AG04449 (cell line): ENCODE measurements around the gene RANBP17.
"Not testable (repeated sequence)": the region's sequence is repeated elsewhere in the genome, so short reads cannot be mapped to it uniquely, and the experiment has no call there.

Experiments
- CTCF ChIA-PET: fragments of 350-600 bp; formaldehyde crosslinking; extraction: SDS; loops from one replicate; lab custom pipeline; 2021; ENCODE audit warnings: antibody characterized with exemption; lab: Yijun Ruan, JAX
- POLR2A ChIA-PET: fragments of 400-600, 350-600 bp; formaldehyde crosslinking; extraction: SDS; loops from one replicate; lab custom pipeline; 2020; ENCODE audit warnings: antibody characterized with exemption, inconsistent platforms; lab: Yijun Ruan, JAX
- DNase-seq: peaks from one replicate; pipeline ENCODE4 v3.0.0-alpha.2; 2010; ENCODE audit warnings: low read depth, low spot score
- H3K4me3 ChIP-seq: 2 replicates; pipeline ENCODE4 v1.5.1; 2011; ENCODE audit warnings: low read depth, mild to moderate bottlenecking, control low read depth, low read length
- TF ChIP-seq, protein P1 (sequence below): IDR thresholded peaks from one replicate; pipeline ENCODE4 v1.5.1; 2011; ENCODE audit warnings: mild to moderate bottlenecking, moderate library complexity, low read length, control low read depth, inconsistent platforms; ENCODE audit not compliant: insufficient read depth; ENCODE audit errors: missing control alignments

The RANBP17 gene

DNA sequence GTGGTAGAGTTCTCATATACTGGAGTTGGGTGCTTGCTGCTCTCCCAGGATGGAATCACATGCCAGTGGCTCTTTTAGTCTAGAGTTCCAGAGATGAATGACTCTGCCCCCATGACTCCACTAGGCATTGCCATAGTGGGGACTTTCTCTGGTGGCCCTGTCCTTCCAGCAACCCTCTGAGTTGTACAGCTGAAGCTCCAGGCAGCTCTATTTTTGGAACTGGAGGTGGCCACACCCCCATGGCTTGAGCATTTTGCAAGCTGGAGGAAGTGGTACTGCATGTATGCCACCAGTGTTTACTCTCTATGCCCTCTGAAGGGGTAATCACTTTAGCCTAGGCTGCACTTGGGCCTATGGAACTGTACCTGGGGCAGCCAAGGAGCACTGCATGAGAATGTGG, 112.6 kb downstream of the RANBP17 start:
- TF ChIP-seq, protein P1, sequence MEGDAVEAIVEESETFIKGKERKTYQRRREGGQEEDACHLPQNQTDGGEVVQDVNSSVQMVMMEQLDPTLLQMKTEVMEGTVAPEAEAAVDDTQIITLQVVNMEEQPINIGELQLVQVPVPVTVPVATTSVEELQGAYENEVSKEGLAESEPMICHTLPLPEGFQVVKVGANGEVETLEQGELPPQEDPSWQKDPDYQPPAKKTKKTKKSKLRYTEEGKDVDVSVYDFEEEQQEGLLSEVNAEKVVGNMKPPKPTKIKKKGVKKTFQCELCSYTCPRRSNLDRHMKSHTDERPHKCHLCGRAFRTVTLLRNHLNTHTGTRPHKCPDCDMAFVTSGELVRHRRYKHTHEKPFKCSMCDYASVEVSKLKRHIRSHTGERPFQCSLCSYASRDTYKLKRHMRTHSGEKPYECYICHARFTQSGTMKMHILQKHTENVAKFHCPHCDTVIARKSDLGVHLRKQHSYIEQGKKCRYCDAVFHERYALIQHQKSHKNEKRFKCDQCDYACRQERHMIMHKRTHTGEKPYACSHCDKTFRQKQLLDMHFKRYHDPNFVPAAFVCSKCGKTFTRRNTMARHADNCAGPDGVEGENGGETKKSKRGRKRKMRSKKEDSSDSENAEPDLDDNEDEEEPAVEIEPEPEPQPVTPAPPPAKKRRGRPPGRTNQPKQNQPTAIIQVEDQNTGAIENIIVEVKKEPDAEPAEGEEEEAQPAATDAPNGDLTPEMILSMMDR, result no peak
- CTCF ChIA-PET, result no interaction called here
- no peak for DNase-seq
- no peak overlapping the region for H3K4me3 ChIP-seq
- POLR2A ChIA-PET, result no interaction called here

DNA sequence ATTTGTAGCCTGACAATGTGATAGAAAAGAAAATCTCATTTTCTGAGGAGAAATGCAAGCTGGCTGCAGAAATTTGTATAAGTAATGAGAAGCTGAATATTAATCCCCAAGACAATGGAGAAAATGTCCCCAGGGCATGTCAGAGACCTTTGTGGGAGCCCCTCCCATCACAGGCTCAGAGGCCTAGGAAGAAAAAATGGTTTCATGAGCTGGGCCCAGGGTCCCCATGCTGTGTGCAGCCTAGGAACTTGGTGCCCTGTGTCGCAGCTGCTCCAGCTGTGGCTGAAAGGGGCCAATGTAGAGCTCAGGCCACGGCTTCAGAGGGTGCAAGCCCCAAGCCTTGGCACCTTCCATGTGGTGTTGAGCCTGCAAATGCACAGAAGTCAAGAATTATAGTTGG, 118.4 kb downstream of the RANBP17 start:
- POLR2A ChIA-PET, H3K4me3 ChIP-seq, DNase-seq: not testable (repeated sequence)
- CTCF ChIA-PET, result interaction anchor here (0.8 kb wide), 1 partner anchor 361 kb away, joined by 3 read pairs; no protein-coding TSS in a partner anchor

- ChIA-PET POLR2A (no interaction called here), CTCF (interaction anchor here (1.0 to 1.3 kb wide), 3 partner anchors 23 to 192 kb away, joined by 3 read pairs; no protein-coding TSS in a partner anchor)
- no peak overlapping the region for H3K4me3 ChIP-seq
- DNase-seq, result no peak
- TF ChIP-seq, protein P1, result no peak
These were observed 123.7 kb downstream of the RANBP17 start for GRCh38 chr5:170985486-170985885.

- POLR2A ChIA-PET, result no interaction called here
- DNase-seq, result no peak
- CTCF ChIA-PET, result interaction anchor here (1.0 to 1.4 kb wide), 7 partner anchors 8 to 356 kb away, joined by 3 to 6 read pairs (median 3); no protein-coding TSS in a partner anchor
- no peak overlapping the region for H3K4me3 ChIP-seq
- TF ChIP-seq, protein P1, result no peak
These were observed 124.8 kb downstream of the RANBP17 start for GRCh38 chr5:170986598-170986997.

- no peak for DNase-seq
- POLR2A ChIA-PET, result no interaction called here
- TF ChIP-seq, protein P1, result no peak
- no peak overlapping the region for H3K4me3 ChIP-seq
- CTCF ChIA-PET, result no interaction called here
These were observed 131.7 kb downstream of the RANBP17 start for GRCh38 chr5:170993476-170993875.

- POLR2A ChIA-PET, result interaction anchor here (0.6 kb wide), 1 partner anchor 202 kb away, joined by 3 read pairs; no protein-coding TSS in a partner anchor
- CTCF ChIA-PET, result no interaction called here
- TF ChIP-seq, protein P1, result no peak
- no peak for DNase-seq
- H3K4me3 ChIP-seq, result no peak overlapping the region
These were observed 148.3 kb downstream of the RANBP17 start for GRCh38 chr5:171010086-171010485.

- no peak for DNase-seq
- POLR2A ChIA-PET, result no interaction called here
- TF ChIP-seq, protein P1, result no peak
- CTCF ChIA-PET, result no interaction called here
- no peak overlapping the region for H3K4me3 ChIP-seq
These were observed 149.0 kb downstream of the RANBP17 start for GRCh38 chr5:171010816-171011215.
